GM23338 (cell line): ENCODE data around the gene TRDN. TPM values are rescaled to one million over a fixed set of nuclear protein-coding genes. Genes with fewer than 3 reads are reported as not detected.

ENCODE experiments used
- ATAC-seq: fragments of 200-7000 bp; cut with Tn5 transposase; 3 replicates; pipeline ENCODE4 v1.9.1; 2020
- DNase-seq: peaks from one replicate; pipeline ENCODE4 v3.0.0-alpha.2; 2015; ENCODE audit warnings: low spot score
- H2AFZ ChIP-seq: fragments of 200-600 bp; sonication (generic); 2 replicates; pipeline ENCODE4 v1.8.0; 2016; ENCODE audit warnings: antibody characterized with exemption, mild to moderate bottlenecking, moderate library complexity
- H3F3A ChIP-seq: fragments of 200-600 bp; sonication (generic); replicated peaks from 2 replicates; pipeline ENCODE4 v1.8.0; 2017; ENCODE audit warnings: antibody characterized with exemption, mixed run types, low read depth
- H3K27ac ChIP-seq: fragments of 200-600 bp; sonication (generic); 2 replicates; pipeline ENCODE4 v1.6.1; 2016; ENCODE audit warnings: low read depth
- H3K27me3 ChIP-seq: fragments of 200-600 bp; sonication (generic); 2 replicates; pipeline ENCODE4 v1.8.0; 2016; ENCODE audit warnings: mild to moderate bottlenecking, mixed run types, moderate library complexity; ENCODE audit not compliant: insufficient read depth
- H3K36me3 ChIP-seq: fragments of 200-600 bp; sonication (generic); 2 replicates; pipeline ENCODE4 v1.8.0; 2016; ENCODE audit warnings: mild to moderate bottlenecking; ENCODE audit not compliant: insufficient read depth
- H3K4me1 ChIP-seq: fragments of 200-600 bp; sonication (generic); 2 replicates; pipeline ENCODE4 v1.8.0; 2016; ENCODE audit warnings: mild to moderate bottlenecking, moderate library complexity; ENCODE audit not compliant: insufficient read depth
- H3K4me2 ChIP-seq: fragments of 200-600 bp; sonication (generic); 2 replicates; pipeline ENCODE4 v1.7.1; 2017; ENCODE audit warnings: mixed run types
- H3K4me3 ChIP-seq: fragments of 200-600 bp; sonication (generic); 2 replicates; pipeline ENCODE4 v1.6.1; 2016; ENCODE audit warnings: mixed run types
- H3K79me2 ChIP-seq: fragments of 200-600 bp; sonication (generic); replicated peaks from 2 replicates; pipeline ENCODE4 v1.8.0; 2017; ENCODE audit warnings: mild to moderate bottlenecking; ENCODE audit not compliant: insufficient read depth
- H3K9me2 ChIP-seq: fragments of 200-600 bp; sonication (generic); 2 replicates; pipeline ENCODE4 v1.8.0; 2017; ENCODE audit not compliant: insufficient read depth
- H4K20me1 ChIP-seq: fragments of 200-600 bp; sonication (generic); replicated peaks from 2 replicates; pipeline ENCODE4 v1.8.0; 2017; ENCODE audit warnings: mild to moderate bottlenecking; ENCODE audit not compliant: insufficient read depth
- H3K27ac Mint-ChIP-seq: 2 replicates; pipeline ENCODE4 v1.8.0; 2020; ENCODE audit warnings: inconsistent platforms, mild to moderate bottlenecking, moderate library complexity, mixed read lengths
- H3K27me3 Mint-ChIP-seq: 3 replicates; pipeline ENCODE4 v1.8.0; 2022; ENCODE audit warnings: low read depth, mild to moderate bottlenecking, moderate library complexity, mixed read lengths, inconsistent platforms; ENCODE audit not compliant: insufficient read depth, poor library complexity
- H3K36me3 Mint-ChIP-seq: 3 replicates; pipeline ENCODE4 v1.8.0; 2021; ENCODE audit warnings: low read depth, mild to moderate bottlenecking, inconsistent platforms, moderate library complexity, mixed read lengths
- H3K4me1 Mint-ChIP-seq: 3 replicates; pipeline ENCODE4 v1.8.0; 2020; ENCODE audit warnings: mild to moderate bottlenecking, inconsistent platforms, mixed read lengths
- H3K4me3 Mint-ChIP-seq: 3 replicates; pipeline ENCODE4 v1.8.0; 2021; ENCODE audit warnings: moderate library complexity, mild to moderate bottlenecking, inconsistent platforms, mixed read lengths
- H3K9me3 Mint-ChIP-seq: 3 replicates; pipeline ENCODE4 v1.8.0; 2020; ENCODE audit warnings: moderate library complexity, mild to moderate bottlenecking, inconsistent platforms, mixed read lengths
- CREB1 ChIP-seq: fragments of 250-450 bp; sonication (Bioruptor Pico); IDR thresholded peaks from 2 replicates; pipeline ENCODE4 v1.5.0; 2020; ENCODE audit warnings: low read depth, mild to moderate bottlenecking, moderate library complexity
- CTCF ChIP-seq, 2 experiments: fragments of 200-600 bp in 1 of 2; sonication (generic) in 1 of 2; conservative IDR thresholded peaks; 2 replicates each; pipeline versions ENCODE4 v1.5.1 to v1.6.1; 2016 to 2017; ENCODE audit warnings: antibody characterized with exemption in 2 of 2, low read depth in 2 of 2, mild to moderate bottlenecking in 2 of 2, moderate library complexity in 1 of 2
- ETS1 ChIP-seq: IDR thresholded peaks from 2 replicates; pipeline ENCODE4 v1.6.1; 2016; ENCODE audit warnings: antibody characterized with exemption
- EZH2 ChIP-seq: fragments of 200-600 bp; sonication (generic); IDR thresholded peaks from one replicate; pipeline ENCODE4 v1.8.0; 2017; ENCODE audit warnings: antibody characterized with exemption, mild to moderate bottlenecking, low read depth; ENCODE audit not compliant: unreplicated experiment
- EZH2phosphoT487 ChIP-seq: fragments of 200-600 bp; sonication (generic); IDR thresholded peaks from one replicate; pipeline ENCODE4 v1.8.1; 2018; ENCODE audit warnings: antibody characterized with exemption; ENCODE audit not compliant: unreplicated experiment
- JUNB ChIP-seq: IDR thresholded peaks from one replicate; pipeline ENCODE4 v1.6.1; 2016; ENCODE audit warnings: antibody characterized with exemption; ENCODE audit not compliant: unreplicated experiment
- NANOG ChIP-seq: IDR thresholded peaks from 2 replicates; pipeline ENCODE4 v1.6.1; 2016; ENCODE audit warnings: antibody characterized with exemption, borderline replicate concordance
- POLR2AphosphoS5 ChIP-seq: IDR thresholded peaks from 2 replicates; pipeline ENCODE4 v1.6.1; 2016; ENCODE audit warnings: antibody characterized with exemption, low read depth
- REST ChIP-seq: IDR thresholded peaks from one replicate; pipeline ENCODE4 v1.6.1; 2018; ENCODE audit warnings: antibody characterized with exemption; ENCODE audit not compliant: unreplicated experiment
- STAT1 ChIP-seq: IDR thresholded peaks from one replicate; pipeline ENCODE4 v1.6.1; 2016; ENCODE audit warnings: antibody characterized with exemption; ENCODE audit not compliant: unreplicated experiment
- ZNF114 ChIP-seq: fragments of 250-450 bp; sonication (Bioruptor Pico); IDR thresholded peaks from 2 replicates; pipeline ENCODE4 v1.5.0; 2020; ENCODE audit warnings: mild to moderate bottlenecking, moderate library complexity
- ZNF331 ChIP-seq: fragments of 250-450 bp; sonication (Bioruptor Pico); IDR thresholded peaks from 2 replicates; pipeline ENCODE4 v1.5.0; 2020; ENCODE audit warnings: low read depth, mild to moderate bottlenecking, moderate library complexity
- ZNF462 ChIP-seq: fragments of 250-450 bp; sonication (Bioruptor Pico); IDR thresholded peaks from 2 replicates; pipeline ENCODE4 v1.5.0; 2020; ENCODE audit warnings: mild to moderate bottlenecking, moderate library complexity
- polyA plus RNA-seq: library from polyadenylated mRNA; unstranded; fragments of >200 nt; fragmentation: Nextera tagmentation; extraction: Ambion mirVana; gene quantifications from 2 replicates; pipeline ENCODE4 v1.2.1, GENCODE V29; 2016
- total RNA-seq: library from RNA; depleted of rRNA; stranded (reverse); fragments of >200 nt; shearing (Covaris generic); gene quantifications from 2 replicates; pipeline ENCODE4 v1.2.3, GENCODE V29; 2014

TRDN gene
- total and polyA plus RNA-seq, 2 experiments from 2014 or later = 35.5 to 137 TPM

- H3K27me3 ChIP-seq = no peaks in the 10 kb centered on the region
- H3K27ac ChIP-seq = no peak overlapping the region
- H3K79me2 ChIP-seq = no peaks in the 10 kb centered on the region
- H3K4me1 ChIP-seq = peaks cover 4% of the 10 kb centered on the region; the same call in 1 of the 2 replicates
- H3K4me1 Mint-ChIP-seq = peaks cover 6% of the 10 kb centered on the region; the same call in 2 of the 3 replicates
- H3K9me3 Mint-ChIP-seq = no peaks in the 10 kb centered on the region
- no peaks in the 10 kb centered on the region for H3K27me3 Mint-ChIP-seq
- no peaks in the 10 kb centered on the region for H3K36me3 ChIP-seq
- H3K27ac Mint-ChIP-seq = no peak overlapping the region
- no peak for TF ChIP-seq ETS1
- TF ChIP-seq STAT1 = no peak
- TF ChIP-seq NANOG = no peak
- no peak for TF ChIP-seq ZNF331 (CRISPR knock-in tag)
- TF ChIP-seq EZH2 = no peak
- TF ChIP-seq POLR2AphosphoS5 = no peak
- TF ChIP-seq REST = no peak
- TF ChIP-seq EZH2phosphoT487 = no peak
- TF ChIP-seq ZNF114 = no peak
- no peak for TF ChIP-seq ZNF462 (CRISPR knock-in tag)
- no peak for TF ChIP-seq CREB1 (CRISPR knock-in tag)
- no peak for TF ChIP-seq JUNB
- no peak for TF ChIP-seq CTCF (conservative IDR thresholded peaks at IDR 0.05; ENCODE audit: low read depth in 2 of 2)
- no peaks in the 10 kb centered on the region for H3F3A ChIP-seq
- no peak overlapping the region for H3K4me3 ChIP-seq
- DNase-seq = peak; percentile 47
- no peaks in the 10 kb centered on the region for H3K9me2 ChIP-seq
- no peak overlapping the region for H3K4me2 ChIP-seq
- no peak overlapping the region for H3K4me3 Mint-ChIP-seq
- no peaks in the 10 kb centered on the region for H4K20me1 ChIP-seq
- peak; percentile 72 for ATAC-seq
- no peak overlapping the region for H2AFZ ChIP-seq
- no peaks in the 10 kb centered on the region for H3K36me3 Mint-ChIP-seq
These were observed 360.2 kb downstream of the TRDN start for GRCh38 chr6:123276546-123276980.
